Measurements from ENCODE around the gene ARMH3. TPM values are rescaled to one million over a fixed set of nuclear protein-coding genes. Genes with fewer than 3 reads are reported as not detected.

Gene ARMH3
- total RNA-seq, 6 experiments from 2014 or later: 18.0 to 21.7 (median 18.8) TPM

- Mint-ChIP-seq H3K36me3 (ENCODE audit: low read depth) (no peaks in the 10 kb centered on the region), H3K9me3 (no peaks in the 10 kb centered on the region), H3K4me3 (no peak overlapping the region), H3K4me1 (ENCODE audit: low read depth) (peaks cover 37% of the 10 kb centered on the region), H3K27ac (no peak overlapping the region), H3K27me3 (ENCODE audit: insufficient read depth) (no peaks in the 10 kb centered on the region)
- TF ChIP-seq, protein P1, sequence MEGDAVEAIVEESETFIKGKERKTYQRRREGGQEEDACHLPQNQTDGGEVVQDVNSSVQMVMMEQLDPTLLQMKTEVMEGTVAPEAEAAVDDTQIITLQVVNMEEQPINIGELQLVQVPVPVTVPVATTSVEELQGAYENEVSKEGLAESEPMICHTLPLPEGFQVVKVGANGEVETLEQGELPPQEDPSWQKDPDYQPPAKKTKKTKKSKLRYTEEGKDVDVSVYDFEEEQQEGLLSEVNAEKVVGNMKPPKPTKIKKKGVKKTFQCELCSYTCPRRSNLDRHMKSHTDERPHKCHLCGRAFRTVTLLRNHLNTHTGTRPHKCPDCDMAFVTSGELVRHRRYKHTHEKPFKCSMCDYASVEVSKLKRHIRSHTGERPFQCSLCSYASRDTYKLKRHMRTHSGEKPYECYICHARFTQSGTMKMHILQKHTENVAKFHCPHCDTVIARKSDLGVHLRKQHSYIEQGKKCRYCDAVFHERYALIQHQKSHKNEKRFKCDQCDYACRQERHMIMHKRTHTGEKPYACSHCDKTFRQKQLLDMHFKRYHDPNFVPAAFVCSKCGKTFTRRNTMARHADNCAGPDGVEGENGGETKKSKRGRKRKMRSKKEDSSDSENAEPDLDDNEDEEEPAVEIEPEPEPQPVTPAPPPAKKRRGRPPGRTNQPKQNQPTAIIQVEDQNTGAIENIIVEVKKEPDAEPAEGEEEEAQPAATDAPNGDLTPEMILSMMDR (IDR thresholded peaks at IDR 0.05): no peak
- DNase-seq: no peak
These were observed 229.0 kb downstream of the ARMH3 start for GRCh38 chr10:101826852-101827434.

GRCh38 chr10:101824736-101825135 lies 231.2 kb downstream of the ARMH3 start:
- no peak overlapping the region for H3K4me3 Mint-ChIP-seq
- H3K27me3 Mint-ChIP-seq (ENCODE audit: insufficient read depth): no peaks in the 10 kb centered on the region
- peaks cover 18% of the 10 kb centered on the region for H3K4me1 Mint-ChIP-seq (ENCODE audit: low read depth)
- TF ChIP-seq, protein P1 (IDR thresholded peaks at IDR 0.05): no peak
- DNase-seq: no peak
- H3K27ac Mint-ChIP-seq: no peak overlapping the region
- no peaks in the 10 kb centered on the region for H3K36me3 Mint-ChIP-seq (ENCODE audit: low read depth)
- H3K9me3 Mint-ChIP-seq: no peaks in the 10 kb centered on the region

DNA sequence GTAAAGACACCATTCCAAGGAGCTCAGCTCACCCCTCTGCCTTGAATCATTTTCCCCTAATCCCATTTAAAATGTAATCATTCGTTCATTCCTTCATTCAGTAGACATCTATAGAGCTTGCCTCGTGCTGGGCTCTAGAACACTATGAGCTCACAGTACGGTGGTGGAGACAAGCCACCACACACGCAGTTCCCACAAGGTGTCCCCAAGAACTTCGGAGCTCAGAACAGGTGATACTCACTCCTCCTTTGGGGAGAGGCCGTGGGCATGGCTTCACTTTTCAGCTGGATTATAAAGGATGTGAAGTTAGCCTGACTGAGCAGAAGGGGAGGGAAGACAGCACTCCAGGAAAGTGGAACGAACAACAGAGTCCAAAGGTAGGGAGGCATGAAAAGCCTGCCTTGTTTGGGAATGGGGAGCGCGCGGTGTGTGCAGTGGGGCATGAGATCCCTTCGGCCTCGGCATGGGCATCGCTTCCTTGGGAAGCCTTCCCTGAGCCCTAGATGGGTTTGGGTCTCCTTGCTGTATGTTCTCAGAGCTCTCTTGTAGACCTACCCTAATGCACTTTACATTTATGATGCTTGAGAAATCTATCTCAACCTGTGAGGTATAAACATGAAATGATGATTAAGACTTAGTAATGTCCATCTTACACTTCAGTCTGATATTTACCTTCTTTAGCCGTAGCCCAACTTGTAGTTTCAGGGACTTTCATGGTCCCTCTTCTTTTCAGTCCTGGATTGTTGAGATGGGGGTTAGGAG lies 236.9 kb downstream of the ARMH3 start:
- Mint-ChIP-seq H3K9me3 (no peaks in the 10 kb centered on the region), H3K4me3 (peak overlapping the region; percentile 93), H3K4me1 (ENCODE audit: low read depth) (peaks cover 26% of the 10 kb centered on the region), H3K27ac (peak overlapping the region; percentile 95), H3K36me3 (ENCODE audit: low read depth) (peaks cover 33% of the 10 kb centered on the region), H3K27me3 (ENCODE audit: insufficient read depth) (peaks cover 4% of the 10 kb centered on the region)
- TF ChIP-seq, protein P1 (IDR thresholded peaks at IDR 0.05): no peak
- DNase-seq: no peak

GRCh38 chr10:101818119-101818871 lies 237.7 kb downstream of the ARMH3 start, which contains the start of gene OGA:
Gene OGA, minus strand, starts transcription at chr10:101818444. Its CDS starts 422 bp downstream, at chr10:101818022.
- TF ChIP-seq, protein P1 (IDR thresholded peaks at IDR 0.05): no peak
- Mint-ChIP-seq H3K9me3 (no peaks in the 10 kb centered on the region), H3K27ac (peak within 1 kb of the TSS; percentile 95), H3K27me3 (ENCODE audit: insufficient read depth) (peaks cover 4% of the 10 kb centered on the region), H3K4me3 (peak within 1 kb of the TSS; percentile 93), H3K4me1 (ENCODE audit: low read depth) (peaks cover 33% of the 10 kb centered on the region), H3K36me3 (ENCODE audit: low read depth) (peaks cover 37% of the 10 kb centered on the region)
- peak; percentile 100 for DNase-seq

- Mint-ChIP-seq H3K36me3 (ENCODE audit: low read depth) (peaks cover 45% of the 10 kb centered on the region), H3K27ac (peak overlapping the region; percentile 95), H3K4me3 (peak overlapping the region; percentile 93), H3K4me1 (ENCODE audit: low read depth) (peaks cover 41% of the 10 kb centered on the region), H3K9me3 (no peaks in the 10 kb centered on the region), H3K27me3 (ENCODE audit: insufficient read depth) (peaks cover 4% of the 10 kb centered on the region)
- DNase-seq: peak; percentile 88
- TF ChIP-seq, protein P1 (IDR thresholded peaks at IDR 0.05): no peak
These were observed 238.4 kb downstream of the ARMH3 start for GRCh38 chr10:101817337-101818118.
